ENCODE data around the gene EBPL. TPM values are rescaled to one million over a fixed set of nuclear protein-coding genes. Genes with fewer than 3 reads are reported as not detected.
"Not testable (repeated sequence)": the region's sequence is repeated elsewhere in the genome, so short reads cannot be mapped to it uniquely, and the experiment has no call there.

Gene EBPL
- total RNA-seq, 1 experiment from 2014 or later: 105 TPM

- H3K27ac Mint-ChIP-seq (ENCODE audit: unreplicated experiment): no peak overlapping the region
- no peaks in the 10 kb centered on the region for H3K9me3 Mint-ChIP-seq (ENCODE audit: unreplicated experiment)
- DNase-seq: no peak
- ChIA-PET CTCF (interaction anchor here (0.7 kb wide), 2 partner anchors 9 to 233 kb away, joined by 3 read pairs; no protein-coding TSS in a partner anchor), POLR2A (no interaction called here)
- Histone ChIP-seq H3K9me3 (no peaks in the 10 kb centered on the region), H3K27me3 (replicated peaks; ENCODE audit: control insufficient read depth, insufficient read depth, low read length) (no peaks in the 10 kb centered on the region), H3K4me1 (no peaks in the 10 kb centered on the region), H3K36me3 (ENCODE audit: control insufficient read depth, insufficient read depth, low read length) (no peaks in the 10 kb centered on the region), H3K4me3 (ENCODE audit: low read depth, low read length) (no peak overlapping the region)
- no peaks in the 10 kb centered on the region for H3K4me1 Mint-ChIP-seq (ENCODE audit: low read depth, unreplicated experiment)
- no peak overlapping the region for H3K4me3 Mint-ChIP-seq (ENCODE audit: unreplicated experiment)
- H3K27me3 Mint-ChIP-seq (ENCODE audit: insufficient read depth, unreplicated experiment): no peaks in the 10 kb centered on the region
- intact Hi-C loops (cut with micrococcal nuclease; ENCODE audit: unreplicated experiment): no loop called here
- no peaks in the 10 kb centered on the region for H3K36me3 Mint-ChIP-seq (ENCODE audit: insufficient read depth, unreplicated experiment)
- TF ChIP-seq CTCF (IDR thresholded peaks at IDR 0.05; ENCODE audit: insufficient read depth in 1 of 2, low read depth in 1 of 2, low read length in 1 of 2, severe bottlenecking in 1 of 2, unreplicated experiment in 1 of 2): no peak
- BruUV-seq (replicated peaks): no TSS peak
Measured at GRCh38 chr13:49615836-49616675, 75.2 kb downstream of the EBPL start.

GRCh38 chr13:49612042-49612441 is 79.2 kb downstream of the EBPL start:
- H3K27ac Mint-ChIP-seq (ENCODE audit: unreplicated experiment); intact Hi-C loops (cut with micrococcal nuclease; ENCODE audit: unreplicated experiment); H3K9me3 Mint-ChIP-seq (ENCODE audit: unreplicated experiment); CTCF ChIA-PET; H3K27me3 Mint-ChIP-seq (ENCODE audit: insufficient read depth, unreplicated experiment); H3K9me3 ChIP-seq; H3K4me3 Mint-ChIP-seq (ENCODE audit: unreplicated experiment); DNase-seq; H3K4me1 Mint-ChIP-seq (ENCODE audit: low read depth, unreplicated experiment); POLR2A ChIA-PET; BruUV-seq (replicated peaks); H3K4me3 ChIP-seq (ENCODE audit: low read depth, low read length); H3K36me3 Mint-ChIP-seq (ENCODE audit: insufficient read depth, unreplicated experiment); H3K27me3 ChIP-seq (replicated peaks; ENCODE audit: control insufficient read depth, insufficient read depth, low read length); H3K36me3 ChIP-seq (ENCODE audit: control insufficient read depth, insufficient read depth, low read length); H3K4me1 ChIP-seq: not testable (repeated sequence)

Other genes starting within 250 kb of the EBPL start
- 40.6 and 48.6 TPM in 2 replicates for gene CAB39L, start 247.4 kb downstream of the EBPL start, total RNA-seq (2022)
- 14.7 and 15.5 TPM in 2 replicates for gene SETDB2, start 247.2 kb downstream of the EBPL start, total RNA-seq (2022)
- gene PHF11, start 195.5 kb downstream of the EBPL start, total RNA-seq (2022): 1.8 and 2.3 TPM in 2 replicates
- 23.0 and 25.7 TPM in 2 replicates for gene RCBTB1, start 105.9 kb downstream of the EBPL start, total RNA-seq (2022)
- not detected in 2 replicates for gene ARL11, start 63.0 kb downstream of the EBPL start, total RNA-seq (2022)
- 81.3 and 81.9 TPM in 2 replicates for gene KPNA3, start 101.2 kb upstream of the EBPL start, total RNA-seq (2022)
- 16.7 and 20.7 TPM in 2 replicates for gene SPRYD7, start 244.9 kb upstream of the EBPL start, total RNA-seq (2022)

Measured in Caco-2 (cell line).